ENCODE measurements around the gene SMNDC1.

Gene SMNDC1

GRCh38 chr10:110327262-110327914 lies 22.7 kb upstream of the SMNDC1 start:
- DNase-seq (ENCODE audit: low read depth, low spot score), result no peak

- DNase-seq (ENCODE audit: low read depth, low spot score), result no peak
Observed at GRCh38 chr10:110326351-110327032, 21.8 kb upstream of the SMNDC1 start.

DNA sequence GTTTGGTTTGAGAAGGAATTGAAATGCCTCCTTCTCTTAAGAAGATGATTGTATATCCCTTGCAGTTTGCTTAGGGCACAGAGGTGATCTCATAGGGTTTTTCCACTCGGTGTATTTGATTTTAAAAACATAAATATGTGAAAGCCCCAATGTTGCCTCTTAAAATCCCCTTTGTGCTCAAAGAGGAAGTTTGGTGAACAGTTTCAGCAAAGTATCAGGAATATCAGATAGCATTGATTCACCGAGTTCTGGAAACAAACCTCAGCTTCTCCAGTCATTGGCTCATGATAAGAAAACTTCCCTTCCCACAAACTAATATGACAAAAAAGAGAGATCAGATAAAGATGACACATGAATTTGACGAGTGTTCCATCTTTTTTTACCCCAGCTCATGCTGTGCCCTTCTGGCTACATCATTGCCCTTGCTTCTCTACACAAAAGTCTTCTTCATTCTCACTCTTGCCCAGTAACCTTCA lies 20.1 kb upstream of the SMNDC1 start:
- DNase-seq (ENCODE audit: low read depth, low spot score), result no peak

GRCh38 chr10:110324201-110324804 lies 19.6 kb upstream of the SMNDC1 start:
- no peak for DNase-seq (ENCODE audit: low read depth, low spot score)

DNA sequence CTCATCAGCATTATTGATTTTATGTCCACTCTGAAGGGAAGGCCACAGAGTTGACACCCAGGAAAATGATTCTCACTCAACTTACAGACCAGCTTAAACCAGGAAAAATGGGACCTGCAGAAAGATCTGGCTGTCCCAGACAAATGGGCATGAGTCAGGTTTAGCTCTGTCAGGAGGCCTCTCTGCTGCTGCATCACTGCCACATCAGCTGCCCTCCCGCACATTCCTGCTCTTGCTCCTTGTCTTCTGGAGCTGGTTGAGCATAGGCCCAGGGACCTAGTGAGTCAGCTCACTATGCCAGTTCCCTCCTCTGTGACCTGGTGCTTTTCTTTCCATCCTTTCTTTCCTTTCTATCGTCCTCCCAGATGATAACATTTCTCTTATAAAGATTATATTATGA lies 18.8 kb upstream of the SMNDC1 start:
- no peak for DNase-seq (ENCODE audit: low read depth, low spot score)

DNA sequence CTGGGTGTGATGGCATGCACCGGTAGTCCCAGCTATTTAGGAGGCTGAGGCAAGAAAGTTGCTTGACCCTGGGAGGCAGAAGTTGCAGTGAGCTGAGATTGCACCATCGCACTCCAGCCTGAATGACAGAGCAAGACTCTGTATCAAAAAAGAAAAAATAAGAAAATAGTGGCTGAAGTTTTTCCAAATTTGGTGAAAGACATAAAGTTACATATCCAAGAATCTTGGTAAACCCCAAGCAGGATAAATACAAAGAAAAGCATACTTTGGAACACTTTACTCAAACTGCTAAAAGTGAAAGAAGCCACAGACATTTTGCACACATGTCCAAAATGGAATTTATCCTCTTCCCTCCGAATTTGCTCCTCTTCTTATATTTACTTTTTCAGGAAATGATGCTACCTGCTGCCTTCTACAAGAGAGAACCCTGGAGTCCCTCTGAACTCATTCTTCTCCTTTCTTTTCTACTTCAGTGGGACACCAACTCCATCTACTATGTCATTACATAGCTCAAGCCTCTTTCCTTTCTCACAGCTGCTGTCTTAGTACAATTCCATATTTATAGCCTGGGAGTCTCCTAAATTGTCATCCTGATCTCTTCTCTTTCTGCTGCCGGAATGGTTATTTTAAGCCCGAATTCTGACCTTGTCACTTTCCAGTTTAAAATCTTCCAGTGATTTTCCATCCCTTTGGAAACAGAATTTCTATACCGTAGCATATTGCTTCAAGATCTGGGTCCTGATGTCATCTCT lies 17.3 kb upstream of the SMNDC1 start:
- no peak for DNase-seq (ENCODE audit: low read depth, low spot score)

GRCh38 chr10:110317866-110318850 lies 13.4 kb upstream of the SMNDC1 start:
- DNase-seq (ENCODE audit: low read depth, low spot score), result no peak

GRCh38 chr10:110313674-110314073 lies 9.0 kb upstream of the SMNDC1 start:
- DNase-seq (ENCODE audit: low read depth, low spot score), result no peak

- no peak for DNase-seq (ENCODE audit: low read depth, low spot score)
Observed at GRCh38 chr10:110312206-110312605, 7.5 kb upstream of the SMNDC1 start.

DNA sequence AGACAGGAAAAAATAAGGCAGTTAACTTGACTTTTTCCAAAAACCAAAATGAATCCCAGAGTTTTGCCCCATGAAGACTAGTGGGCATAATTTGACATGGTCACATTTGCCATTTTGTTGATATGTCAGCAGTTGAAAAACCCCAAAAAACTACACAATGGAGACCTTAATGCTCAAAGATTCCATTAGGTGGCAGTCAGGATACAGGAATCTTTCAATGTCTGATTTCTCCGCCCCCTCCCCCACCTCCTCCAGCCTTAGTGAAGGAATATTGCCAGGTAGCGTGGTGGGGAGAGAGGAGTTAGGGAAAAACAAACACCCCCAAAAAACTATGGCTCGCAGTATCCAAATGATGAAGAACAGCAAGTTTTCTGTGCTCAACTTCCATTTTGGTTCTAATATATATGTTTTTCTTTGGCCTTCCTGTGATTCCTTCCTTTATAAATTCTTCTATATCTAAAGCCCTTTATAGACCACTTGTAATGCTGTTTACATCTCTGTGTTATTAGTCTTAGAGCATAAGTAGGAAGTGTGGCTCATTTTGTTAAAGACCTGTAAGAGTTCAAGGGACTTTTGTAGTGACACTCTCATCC lies 6.7 kb upstream of the SMNDC1 start:
- no peak for DNase-seq (ENCODE audit: low read depth, low spot score)

DNA sequence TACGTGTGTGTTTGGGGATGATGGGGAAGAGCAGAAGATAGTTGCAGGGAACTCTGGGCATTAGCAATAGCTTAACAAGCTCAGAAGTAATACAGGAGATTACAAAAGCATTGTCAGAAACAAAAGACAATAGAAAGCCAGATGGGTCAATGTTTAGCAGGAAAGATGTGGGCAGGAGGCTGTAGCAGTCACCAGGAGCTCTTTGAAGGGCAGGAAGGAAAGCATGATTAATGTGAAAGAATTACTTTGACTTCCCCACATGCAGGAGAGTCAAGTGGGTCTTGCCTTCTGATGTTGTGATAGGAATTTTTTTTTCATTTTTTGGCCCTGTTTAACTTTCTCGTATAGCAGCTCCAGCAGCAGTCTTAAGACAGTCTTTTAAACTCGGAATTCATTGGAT lies 6.0 kb upstream of the SMNDC1 start:
- no peak for DNase-seq (ENCODE audit: low read depth, low spot score)

GRCh38 chr10:110307805-110308204 lies 3.1 kb upstream of the SMNDC1 start:
- DNase-seq (ENCODE audit: low read depth, low spot score), result no peak

GRCh38 chr10:110306452-110306768 lies 1.7 kb upstream of the SMNDC1 start:
- no peak for DNase-seq (ENCODE audit: low read depth, low spot score)

- no peak for DNase-seq (ENCODE audit: low read depth, low spot score)
Observed at GRCh38 chr10:110305767-110306451, 1.2 kb upstream of the SMNDC1 start.

GRCh38 chr10:110304394-110304779 lies 333 bp downstream of the SMNDC1 start:
- no peak for DNase-seq (ENCODE audit: low read depth, low spot score)

DNA sequence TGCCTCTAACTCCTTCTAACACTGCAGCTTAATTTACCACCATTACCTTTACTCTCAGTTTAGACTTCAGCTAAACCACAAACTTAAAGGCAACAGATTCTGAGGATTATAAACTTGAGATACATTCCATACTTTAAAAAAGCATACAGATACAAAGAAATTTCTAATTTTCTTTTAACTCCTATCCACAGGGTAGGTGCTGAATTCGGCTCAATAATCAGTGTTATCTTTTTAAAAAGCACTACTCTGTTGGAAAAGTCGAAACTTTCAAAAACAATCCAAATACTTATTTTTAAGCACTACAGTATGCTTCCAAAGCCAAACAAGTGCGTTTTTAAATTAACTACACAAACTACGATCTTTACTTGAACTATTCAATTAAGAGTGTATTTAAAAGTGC lies 1.0 kb downstream of the SMNDC1 start:
- no peak for DNase-seq (ENCODE audit: low read depth, low spot score)

DNA sequence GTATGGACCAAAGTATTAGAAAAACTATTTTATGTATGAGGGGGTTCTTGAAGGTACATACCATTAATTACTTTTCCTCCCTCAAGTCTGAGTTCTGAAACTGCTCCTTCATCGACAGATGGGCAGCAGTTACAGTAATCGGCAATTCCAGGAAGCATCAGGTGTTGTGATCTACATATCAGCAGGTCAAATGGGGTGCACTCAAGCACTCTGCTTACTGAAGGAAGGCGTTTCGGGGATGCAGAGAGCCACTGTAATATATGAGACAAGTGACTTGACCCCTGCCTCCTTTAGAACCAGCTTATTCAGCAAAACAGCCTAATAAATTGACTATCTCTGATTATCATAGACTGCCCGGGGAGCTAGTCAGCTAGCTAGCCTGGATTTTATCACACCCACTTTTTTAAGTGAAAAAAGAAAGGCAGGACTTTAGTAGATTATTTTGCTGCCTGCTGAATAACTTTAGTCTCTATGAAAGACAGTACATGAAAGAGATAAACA lies 4.2 kb downstream of the SMNDC1 start:
- DNase-seq (ENCODE audit: low read depth, low spot score), result no peak

DNA sequence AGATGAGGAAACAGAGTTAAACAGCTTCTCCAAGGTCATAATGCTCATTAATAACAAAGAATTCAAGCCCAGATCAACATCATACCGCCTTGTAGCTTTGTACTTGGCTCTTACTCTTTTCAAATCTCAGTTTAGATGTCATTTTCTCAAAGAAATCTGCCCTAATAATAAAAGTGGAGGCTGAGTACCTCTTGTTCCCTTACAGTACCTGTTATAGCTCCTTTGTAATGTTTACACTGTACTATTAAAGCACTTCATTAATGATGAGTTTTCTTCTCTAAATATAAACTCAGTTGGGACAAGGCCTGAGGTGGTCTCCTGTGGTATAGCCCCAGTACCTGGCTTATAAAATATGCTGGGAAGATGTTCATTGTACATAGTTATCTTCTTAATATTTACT lies 7.8 kb downstream of the SMNDC1 start:
- no peak for DNase-seq (ENCODE audit: low read depth, low spot score)

GRCh38 chr10:110286841-110287240 lies 17.9 kb downstream of the SMNDC1 start:
- no peak for DNase-seq (ENCODE audit: low read depth, low spot score)

GRCh38 chr10:110285501-110285900 lies 19.2 kb downstream of the SMNDC1 start:
- no peak for DNase-seq (ENCODE audit: low read depth, low spot score)
